HG03342 (cell line): ENCODE measurements around the gene EPHX1.
"Not testable (repeated sequence)": the region's sequence is repeated elsewhere in the genome, so short reads cannot be mapped to it uniquely, and the experiment has no call there.

Experiments used
- ATAC-seq: cut with Tn5 transposase; IDR thresholded peaks from one replicate; pipeline ENCODE4 v1.9.1; 2021; ENCODE audit warnings: mild to moderate bottlenecking, moderate library complexity; ENCODE audit not compliant: unreplicated experiment

The EPHX1 gene

GRCh38 chr1:225815526-225816178, 5.7 kb downstream of the EPHX1 start:
- ATAC-seq: no peak

DNA sequence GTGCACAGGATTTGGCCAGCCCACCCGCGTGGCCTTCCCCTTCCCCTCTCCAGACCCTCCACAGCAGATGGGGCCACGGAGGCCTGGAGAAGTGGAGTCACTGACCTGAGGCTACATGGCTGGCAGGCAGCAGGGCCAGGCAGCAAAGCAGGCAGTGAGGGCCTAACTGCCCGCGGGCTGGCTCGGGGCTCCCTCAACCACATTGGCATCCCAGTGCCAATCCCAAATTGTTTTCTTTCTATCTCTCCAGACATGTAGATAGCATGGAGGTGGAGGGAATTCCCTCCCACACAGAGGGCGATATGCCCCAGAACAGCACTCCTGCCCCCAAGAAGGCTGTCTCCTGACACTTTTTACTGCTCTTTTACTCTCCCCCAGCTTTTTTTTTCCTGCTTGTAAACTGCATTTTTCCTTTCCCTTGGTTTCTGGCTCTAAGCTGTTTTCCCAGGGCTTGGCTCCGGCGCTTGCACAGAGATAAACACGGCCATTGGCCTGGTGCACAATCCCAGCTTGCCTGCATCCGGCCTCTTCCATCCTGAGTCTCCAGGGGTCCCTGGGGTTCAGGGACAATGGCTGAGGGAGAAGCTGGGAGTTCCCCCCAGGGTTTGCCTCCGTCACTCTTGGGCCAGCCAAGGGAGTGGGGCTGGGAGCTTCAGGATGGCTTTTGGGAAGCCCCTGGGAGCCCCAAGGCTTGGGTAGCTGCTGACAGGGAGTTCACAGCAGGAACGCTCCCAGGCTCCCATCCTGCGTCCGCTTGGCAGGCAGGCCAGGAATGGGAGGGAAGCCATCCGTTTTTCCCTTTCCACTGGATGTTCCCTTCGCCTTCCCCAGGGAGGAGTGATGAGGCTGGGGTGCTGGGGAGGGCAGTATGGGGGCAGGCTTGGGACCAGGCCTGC, 7.0 kb downstream of the EPHX1 start:
- no peak for ATAC-seq

- no peak for ATAC-seq
Observed at GRCh38 chr1:225817611-225818061, 7.7 kb downstream of the EPHX1 start.

DNA sequence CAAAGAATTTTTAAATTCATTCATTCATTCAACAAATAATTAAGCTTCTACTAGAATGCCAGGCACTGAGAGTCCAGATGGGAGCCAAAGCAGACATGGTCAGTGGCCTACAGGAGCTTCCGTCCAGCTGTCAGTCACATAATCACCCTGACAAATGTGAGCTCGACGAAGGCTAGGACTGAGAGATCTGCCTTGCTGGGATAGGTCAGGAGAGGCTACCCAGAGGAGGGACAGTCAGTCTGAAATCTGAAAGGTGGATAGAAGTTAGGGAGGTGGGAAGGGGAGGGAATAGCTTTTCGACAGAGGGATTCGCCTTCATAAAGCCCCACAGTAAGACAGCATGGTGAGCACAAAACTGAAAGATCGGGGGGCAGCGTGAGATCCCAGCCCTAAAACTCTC, 8.3 kb downstream of the EPHX1 start:
- ATAC-seq: no peak

GRCh38 chr1:225819346-225820192, 9.6 kb downstream of the EPHX1 start:
- ATAC-seq: no peak

- ATAC-seq: no peak
Observed at GRCh38 chr1:225820522-225821120, 10.7 kb downstream of the EPHX1 start.

GRCh38 chr1:225822655-225823403, 12.9 kb downstream of the EPHX1 start:
- ATAC-seq: no peak

GRCh38 chr1:225823811-225824261, 13.9 kb downstream of the EPHX1 start:
- ATAC-seq: no peak

DNA sequence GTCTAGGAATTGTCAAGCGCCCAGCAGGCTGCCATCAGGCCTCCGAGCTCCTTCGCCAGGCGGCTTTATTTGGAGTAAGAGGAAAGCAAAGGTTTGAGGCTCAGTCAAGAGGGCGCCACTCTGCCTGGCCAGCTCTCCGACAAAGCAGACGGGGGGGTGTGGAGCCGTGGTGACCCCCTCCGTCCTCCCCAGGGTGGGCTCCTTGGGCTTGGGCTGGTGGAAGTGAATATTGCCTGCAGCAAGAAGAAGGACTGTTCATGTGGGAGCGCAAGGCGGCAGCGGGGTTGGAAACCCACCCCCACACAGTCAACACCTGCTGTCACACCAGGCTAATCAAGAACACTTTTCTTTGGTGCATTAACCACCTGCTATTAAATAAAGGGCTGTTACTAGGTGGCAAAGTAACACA, 14.6 kb downstream of the EPHX1 start:
- no peak for ATAC-seq

DNA sequence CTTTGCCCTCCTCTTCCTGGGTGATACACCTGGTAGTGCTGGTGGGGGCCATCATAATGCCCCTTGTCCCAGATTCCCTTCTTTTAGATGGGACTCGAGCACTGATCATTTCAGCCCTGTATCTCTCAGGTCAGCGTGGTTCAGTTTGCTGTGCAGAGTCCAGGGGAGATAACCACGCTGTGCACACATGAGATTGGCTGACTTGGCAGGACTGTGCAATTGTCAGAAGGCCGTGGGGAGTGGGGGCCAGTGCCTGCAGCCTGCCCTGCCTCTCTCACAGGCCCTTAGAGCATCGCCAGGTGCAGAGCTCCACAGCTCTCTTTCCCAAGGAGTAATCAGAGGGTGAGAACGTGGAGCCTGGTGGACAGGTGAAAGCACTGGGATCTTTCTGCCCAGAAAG, 15.2 kb downstream of the EPHX1 start:
- ATAC-seq: no peak

- no peak for ATAC-seq
Observed at GRCh38 chr1:225825607-225826007, 15.7 kb downstream of the EPHX1 start.

DNA sequence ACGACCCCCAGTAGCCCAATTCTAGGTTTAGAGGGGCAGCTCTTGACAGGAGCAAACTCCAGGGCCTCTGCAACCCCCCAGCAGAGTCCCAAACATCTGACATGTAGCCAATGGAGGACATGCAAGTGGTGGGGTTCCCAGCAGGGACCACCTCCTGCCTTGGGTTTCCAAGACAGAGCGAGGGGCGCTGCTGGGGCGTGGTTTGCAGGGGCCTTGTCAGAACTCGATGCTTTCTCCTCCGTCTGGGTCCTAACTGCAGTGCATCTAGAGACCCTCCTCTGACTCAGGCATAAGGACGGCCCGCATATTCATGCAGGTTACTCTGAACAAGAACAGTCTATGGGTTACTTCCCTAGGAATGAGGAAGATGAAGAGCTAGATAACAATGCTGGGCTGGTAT, 17.2 kb downstream of the EPHX1 start:
- ATAC-seq: no peak

DNA sequence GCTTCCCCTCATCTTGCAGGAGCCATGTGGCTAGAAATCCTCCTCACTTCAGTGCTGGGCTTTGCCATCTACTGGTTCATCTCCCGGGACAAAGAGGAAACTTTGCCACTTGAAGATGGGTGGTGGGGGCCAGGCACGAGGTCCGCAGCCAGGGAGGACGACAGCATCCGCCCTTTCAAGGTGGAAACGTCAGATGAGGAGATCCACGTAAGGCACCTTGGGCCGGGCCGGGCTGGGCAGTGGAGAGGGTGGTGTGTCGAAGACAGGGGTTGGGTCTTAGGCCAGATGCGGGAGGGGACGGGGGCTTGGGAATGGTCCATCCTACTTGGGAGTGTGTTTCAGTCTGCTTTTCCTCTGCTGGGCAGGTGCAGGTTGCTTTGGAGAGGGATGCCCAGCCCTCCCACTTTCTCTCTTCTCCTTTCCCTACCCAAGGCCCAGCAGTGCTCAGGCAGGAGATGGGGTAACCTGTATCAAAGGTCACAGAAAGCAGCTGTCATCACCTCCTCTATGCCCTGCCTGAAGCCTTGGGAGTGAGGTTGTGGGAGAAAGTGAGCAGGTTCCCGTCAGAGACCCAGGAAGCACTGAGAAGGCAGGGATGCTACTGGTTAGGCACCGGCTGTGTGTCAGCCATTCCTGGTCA, 18.9 kb downstream of the EPHX1 start:
- no peak for ATAC-seq

DNA sequence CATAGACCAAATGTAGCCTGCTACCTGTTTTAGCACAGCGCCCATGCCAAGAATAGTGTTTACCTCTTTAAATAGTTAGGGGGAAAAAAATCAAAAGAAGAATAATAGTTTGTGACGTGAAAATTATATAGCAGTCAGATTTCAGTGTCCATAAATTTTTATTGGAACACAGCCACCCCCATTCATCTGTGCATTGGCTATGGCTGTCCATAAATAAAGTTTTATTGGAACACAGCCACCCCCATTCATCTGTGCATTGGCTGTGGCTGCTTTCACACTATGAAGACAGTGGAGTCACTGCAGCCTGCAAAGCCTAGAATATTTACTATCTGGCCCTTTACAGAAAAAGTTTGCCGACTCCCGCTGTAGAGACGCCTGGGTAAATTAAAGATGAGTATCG, 20.9 kb downstream of the EPHX1 start:
- no peak for ATAC-seq

DNA sequence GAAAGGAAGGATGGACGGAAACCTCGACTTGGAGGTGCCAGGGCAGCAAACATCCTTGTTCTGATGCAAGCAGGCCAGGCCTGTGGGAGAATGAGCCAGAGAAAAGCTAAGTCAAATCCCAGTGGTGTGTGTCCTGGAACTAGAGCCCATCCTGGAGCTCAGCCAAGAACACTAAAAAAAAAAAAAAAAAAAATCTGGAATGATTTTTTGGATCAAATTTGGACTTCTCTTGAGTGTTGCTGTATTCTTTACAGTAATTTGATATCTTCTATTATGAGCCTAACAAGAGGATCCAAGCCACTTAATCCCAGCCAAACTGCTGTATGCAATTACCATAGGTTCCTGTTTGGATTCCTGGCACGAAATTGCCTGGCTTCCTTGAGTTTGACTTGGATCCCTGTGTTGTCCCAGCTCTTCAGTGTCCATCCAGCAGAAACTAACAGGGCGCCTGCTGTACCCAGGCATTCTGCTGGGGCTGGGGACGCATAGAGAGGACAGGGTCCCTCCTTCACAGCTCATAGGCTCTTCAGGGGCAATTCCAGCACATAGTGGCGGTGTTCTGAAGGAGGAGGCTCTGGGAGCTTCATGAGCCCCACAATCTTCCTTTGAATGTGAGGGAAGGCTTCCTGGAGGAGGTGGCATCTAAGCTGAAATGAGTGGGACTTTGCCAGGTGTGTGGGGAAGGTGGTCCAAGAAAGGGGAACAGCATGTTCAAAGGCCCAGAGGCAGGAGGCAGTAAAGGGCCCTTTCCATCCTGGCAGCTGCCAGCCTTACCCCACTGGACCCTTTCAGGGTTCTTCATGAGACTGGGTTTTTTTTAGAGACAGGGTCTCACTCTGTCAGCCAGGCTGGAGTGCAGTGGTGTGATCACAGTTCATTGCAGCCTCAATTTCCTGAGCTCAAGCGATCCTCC, 24.7 kb downstream of the EPHX1 start:
- no peak for ATAC-seq

DNA sequence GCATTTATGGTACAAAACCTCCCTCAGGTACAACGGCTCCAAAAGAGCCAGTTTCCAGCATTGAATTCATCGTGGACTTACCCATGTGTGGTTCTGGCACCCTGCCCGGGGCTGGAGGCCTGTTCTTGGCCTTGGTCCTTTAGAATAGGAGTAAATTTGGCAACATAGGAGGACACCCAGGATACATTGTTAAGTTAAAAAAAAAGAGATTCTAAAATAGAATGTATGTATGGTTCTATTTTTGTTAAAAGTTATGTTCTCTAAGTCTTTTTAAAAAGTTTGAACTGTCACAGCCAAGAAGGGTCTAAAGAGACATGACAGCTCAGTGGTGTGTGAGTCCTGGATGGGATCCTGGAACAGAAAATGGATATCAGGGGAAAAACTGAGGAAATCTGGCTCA, 25.9 kb downstream of the EPHX1 start:
- no peak for ATAC-seq

DNA sequence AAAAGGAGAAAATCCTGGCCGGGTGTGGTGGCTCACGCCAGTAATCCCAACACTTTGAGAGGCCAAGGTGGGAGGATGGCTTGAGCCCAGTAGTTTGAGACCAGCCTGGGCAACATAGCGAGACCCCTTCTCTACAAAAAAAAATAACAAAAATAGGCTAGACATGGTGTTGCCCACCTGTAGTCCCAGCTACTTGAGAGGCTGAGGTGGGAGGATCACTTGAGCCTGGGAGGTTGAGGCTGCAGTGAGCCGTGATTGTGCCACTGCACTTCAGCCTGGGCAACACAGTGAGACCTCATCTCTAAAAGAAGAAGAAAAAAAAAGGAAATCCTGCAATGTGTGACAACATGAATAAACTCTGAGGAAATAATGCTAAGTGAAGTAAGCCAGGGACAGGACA, 26.4 kb downstream of the EPHX1 start:
- not testable (repeated sequence) for ATAC-seq

- no peak for ATAC-seq
Observed at GRCh38 chr1:225838793-225839192, 28.9 kb downstream of the EPHX1 start.

DNA sequence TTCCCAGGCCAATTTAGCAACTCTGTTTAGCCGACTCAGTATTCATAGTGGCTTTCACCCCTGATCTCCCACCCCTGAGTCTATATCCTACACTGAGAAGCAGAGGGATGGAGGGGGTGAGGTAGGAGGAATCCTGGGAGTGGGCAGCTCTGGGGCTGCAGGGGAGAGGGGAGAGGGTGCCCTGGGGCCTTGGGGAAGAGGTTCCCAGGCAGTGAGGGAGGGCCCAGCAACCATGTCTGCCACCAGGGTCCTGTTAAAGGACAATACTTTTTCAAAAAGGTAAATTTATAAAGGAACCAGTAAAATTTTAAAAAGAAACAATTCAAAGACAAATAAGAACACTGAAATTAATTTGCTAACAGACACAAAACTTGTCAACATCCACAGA, 30.3 kb downstream of the EPHX1 start:
- no peak for ATAC-seq
